Caco-2 (cell line): ENCODE measurements around the gene ALKBH3. TPM values are rescaled to one million over a fixed set of nuclear protein-coding genes. Genes with fewer than 3 reads are reported as not detected.

ENCODE experiments used
- BruUV-seq: library from RNA; stranded (reverse); fragments of 400-500 nt; replicated peaks from 2 replicates; lab custom pipeline; 2021; lab: Mats Ljungman, UMichigan
- CTCF ChIA-PET: fragments of 300-600 bp; sonication (Branson Sonifier 250); formaldehyde crosslinking; loops from one replicate; lab custom pipeline; 2022; ENCODE audit warnings: antibody characterized with exemption; lab: Charles Lee
- POLR2A ChIA-PET: fragments of 300-600 bp; sonication (Branson Sonifier 250); formaldehyde crosslinking; loops from one replicate; lab custom pipeline; 2022; ENCODE audit warnings: antibody characterized with exemption; lab: Charles Lee
- DNase-seq, 2 experiments: peaks; one replicate each; pipeline versions ENCODE4 v3.0.0 to v3.0.0-alpha.2; 2020 to 2022
- H3K27me3 ChIP-seq: replicated peaks from 2 replicates; pipeline ENCODE4 v1.6.0; 2011; ENCODE audit warnings: low read length; ENCODE audit not compliant: control insufficient read depth, insufficient read depth
- H3K36me3 ChIP-seq: 2 replicates; pipeline ENCODE4 v1.5.1; 2011; ENCODE audit warnings: low read length; ENCODE audit not compliant: control insufficient read depth, insufficient read depth
- H3K4me1 ChIP-seq: fragments of 250-450 bp; sonication (Bioruptor Pico); 2 replicates; pipeline ENCODE4 v1.5.1; 2020; ENCODE audit warnings: mild to moderate bottlenecking
- H3K4me3 ChIP-seq: 2 replicates; pipeline ENCODE4 v1.5.1; 2011; ENCODE audit warnings: low read depth, mild to moderate bottlenecking, control low read depth, low read length
- H3K9me3 ChIP-seq: fragments of 250-450 bp; sonication (Bioruptor Pico); 2 replicates; pipeline ENCODE4 v1.5.1; 2020; ENCODE audit warnings: mild to moderate bottlenecking, moderate library complexity
- H3K27ac Mint-ChIP-seq: one replicate; pipeline ENCODE4 v1.8.0; 2022; ENCODE audit warnings: mixed read lengths; ENCODE audit not compliant: unreplicated experiment
- H3K27me3 Mint-ChIP-seq: one replicate; pipeline ENCODE4 v1.8.0; 2022; ENCODE audit warnings: mixed read lengths; ENCODE audit not compliant: insufficient read depth, unreplicated experiment
- H3K36me3 Mint-ChIP-seq: one replicate; pipeline ENCODE4 v1.8.0; 2022; ENCODE audit warnings: mild to moderate bottlenecking, mixed read lengths; ENCODE audit not compliant: insufficient read depth, unreplicated experiment
- H3K4me1 Mint-ChIP-seq: one replicate; pipeline ENCODE4 v1.8.0; 2022; ENCODE audit warnings: low read depth, mixed read lengths; ENCODE audit not compliant: unreplicated experiment
- H3K4me3 Mint-ChIP-seq: one replicate; pipeline ENCODE4 v1.8.0; 2022; ENCODE audit warnings: mild to moderate bottlenecking, moderate library complexity, mixed read lengths; ENCODE audit not compliant: unreplicated experiment
- H3K9me3 Mint-ChIP-seq: one replicate; pipeline ENCODE4 v1.8.0; 2022; ENCODE audit warnings: mixed read lengths; ENCODE audit not compliant: unreplicated experiment
- intact Hi-C: fragments of 100-400 bp; cut with micrococcal nuclease; formaldehyde crosslinking; loops from one replicate; pipeline ENCODE4 v1.10.0; 2022; ENCODE audit not compliant: unreplicated experiment
- total RNA-seq: library from RNA; stranded (reverse); gene quantifications from 2 replicates; pipeline ENCODE4 v1.2.3, GENCODE V29; 2022
- TF ChIP-seq, protein P1 (sequence below), 2 experiments: fragments of 200-600 bp in 1 of 2; IDR thresholded peaks; 1 replicate in 1 of 2; 2 replicates in 1 of 2; pipeline versions ENCODE4 v1.5.1 to v1.8.0; 2011 to 2022; ENCODE audit warnings: antibody characterized with exemption in 1 of 2, control low read depth in 1 of 2, inconsistent platforms in 1 of 2, low read depth in 1 of 2, low read length in 1 of 2, mild to moderate bottlenecking in 1 of 2, moderate library complexity in 1 of 2; ENCODE audit not compliant: insufficient read depth in 1 of 2, severe bottlenecking in 1 of 2, unreplicated experiment in 1 of 2

The ALKBH3 gene
- total RNA-seq, 1 experiment from 2014 or later, result 42.4 TPM

DNA sequence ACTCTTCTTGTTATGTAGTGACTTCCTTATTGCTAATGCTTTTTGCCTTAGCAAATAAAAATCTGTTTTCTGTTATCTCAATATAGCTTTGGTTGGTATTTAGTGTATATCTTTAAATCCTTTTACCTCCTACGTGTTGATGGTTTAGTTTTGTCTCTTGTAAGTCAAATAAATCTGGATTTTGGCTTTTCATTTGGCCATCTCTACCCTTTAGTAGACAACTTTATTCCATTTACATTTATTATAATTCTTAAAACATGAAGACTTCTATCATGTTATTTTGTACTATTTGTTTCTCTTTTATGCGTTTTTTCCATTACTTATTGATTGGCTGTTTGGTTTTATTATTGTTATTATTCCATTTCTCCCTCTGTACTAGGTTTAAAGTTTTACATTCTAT, 19.5 kb upstream of the ALKBH3 start:
- no peak for DNase-seq
- H3K9me3 Mint-ChIP-seq, result peaks cover 20% of the 10 kb centered on the region
- intact Hi-C loops, result no loop called here
- no peaks in the 10 kb centered on the region for H3K36me3 ChIP-seq
- H3K36me3 Mint-ChIP-seq, result peaks cover 22% of the 10 kb centered on the region
- H3K27me3 ChIP-seq, result no peaks in the 10 kb centered on the region
- no peak overlapping the region for H3K4me3 Mint-ChIP-seq
- TF ChIP-seq, protein P1, sequence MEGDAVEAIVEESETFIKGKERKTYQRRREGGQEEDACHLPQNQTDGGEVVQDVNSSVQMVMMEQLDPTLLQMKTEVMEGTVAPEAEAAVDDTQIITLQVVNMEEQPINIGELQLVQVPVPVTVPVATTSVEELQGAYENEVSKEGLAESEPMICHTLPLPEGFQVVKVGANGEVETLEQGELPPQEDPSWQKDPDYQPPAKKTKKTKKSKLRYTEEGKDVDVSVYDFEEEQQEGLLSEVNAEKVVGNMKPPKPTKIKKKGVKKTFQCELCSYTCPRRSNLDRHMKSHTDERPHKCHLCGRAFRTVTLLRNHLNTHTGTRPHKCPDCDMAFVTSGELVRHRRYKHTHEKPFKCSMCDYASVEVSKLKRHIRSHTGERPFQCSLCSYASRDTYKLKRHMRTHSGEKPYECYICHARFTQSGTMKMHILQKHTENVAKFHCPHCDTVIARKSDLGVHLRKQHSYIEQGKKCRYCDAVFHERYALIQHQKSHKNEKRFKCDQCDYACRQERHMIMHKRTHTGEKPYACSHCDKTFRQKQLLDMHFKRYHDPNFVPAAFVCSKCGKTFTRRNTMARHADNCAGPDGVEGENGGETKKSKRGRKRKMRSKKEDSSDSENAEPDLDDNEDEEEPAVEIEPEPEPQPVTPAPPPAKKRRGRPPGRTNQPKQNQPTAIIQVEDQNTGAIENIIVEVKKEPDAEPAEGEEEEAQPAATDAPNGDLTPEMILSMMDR (IDR thresholded peaks at IDR 0.05; ENCODE audit: insufficient read depth in 1 of 2, low read depth in 1 of 2, low read length in 1 of 2, severe bottlenecking in 1 of 2, unreplicated experiment in 1 of 2), result no peak
- no peak overlapping the region for H3K4me3 ChIP-seq
- no TSS peak for BruUV-seq
- H3K4me1 Mint-ChIP-seq, result no peaks in the 10 kb centered on the region
- H3K4me1 ChIP-seq, result no peaks in the 10 kb centered on the region
- no peaks in the 10 kb centered on the region for H3K9me3 ChIP-seq
- no peaks in the 10 kb centered on the region for H3K27me3 Mint-ChIP-seq
- POLR2A ChIA-PET, result no interaction called here
- no peak overlapping the region for H3K27ac Mint-ChIP-seq
- CTCF ChIA-PET, result no interaction called here

DNA sequence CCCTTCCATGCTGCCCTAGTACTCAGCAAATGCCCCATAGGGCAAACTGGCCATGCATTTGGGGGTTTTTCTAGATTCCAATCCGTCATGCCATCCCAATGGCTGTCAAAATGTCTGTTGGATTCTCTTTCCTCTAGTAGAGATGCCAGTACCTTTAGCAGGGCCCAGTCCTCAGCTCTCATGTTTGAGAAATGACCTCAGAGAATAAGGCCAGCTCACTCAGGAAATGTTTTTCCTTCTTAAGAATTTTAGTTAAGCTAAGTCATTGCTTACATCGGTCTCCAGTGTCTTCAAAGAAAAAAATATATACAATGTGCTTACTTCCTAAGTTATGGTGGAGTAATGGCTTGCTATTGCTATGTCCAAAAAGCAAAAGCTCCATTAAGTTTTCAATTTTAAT, 14.1 kb upstream of the ALKBH3 start:
- H3K4me1 ChIP-seq, result no peaks in the 10 kb centered on the region
- intact Hi-C loops, result no loop called here
- no peaks in the 10 kb centered on the region for H3K9me3 ChIP-seq
- H3K4me3 ChIP-seq, result no peak overlapping the region
- Mint-ChIP-seq H3K9me3 (peaks cover under 1% of the 10 kb centered on the region), H3K4me3 (no peak overlapping the region), H3K36me3 (peaks cover 5% of the 10 kb centered on the region), H3K27ac (no peak overlapping the region), H3K4me1 (no peaks in the 10 kb centered on the region), H3K27me3 (peaks cover 13% of the 10 kb centered on the region)
- H3K27me3 ChIP-seq, result no peaks in the 10 kb centered on the region
- CTCF ChIA-PET, result interaction anchor here (1.3 kb wide), 1 partner anchor 15 kb away, joined by 6 read pairs; no protein-coding TSS in a partner anchor
- no peaks in the 10 kb centered on the region for H3K36me3 ChIP-seq
- TF ChIP-seq, protein P1 (IDR thresholded peaks at IDR 0.05; ENCODE audit: insufficient read depth in 1 of 2, low read depth in 1 of 2, low read length in 1 of 2, severe bottlenecking in 1 of 2, unreplicated experiment in 1 of 2), result no peak
- no TSS peak for BruUV-seq
- no peak for DNase-seq
- POLR2A ChIA-PET, result no interaction called here

DNA sequence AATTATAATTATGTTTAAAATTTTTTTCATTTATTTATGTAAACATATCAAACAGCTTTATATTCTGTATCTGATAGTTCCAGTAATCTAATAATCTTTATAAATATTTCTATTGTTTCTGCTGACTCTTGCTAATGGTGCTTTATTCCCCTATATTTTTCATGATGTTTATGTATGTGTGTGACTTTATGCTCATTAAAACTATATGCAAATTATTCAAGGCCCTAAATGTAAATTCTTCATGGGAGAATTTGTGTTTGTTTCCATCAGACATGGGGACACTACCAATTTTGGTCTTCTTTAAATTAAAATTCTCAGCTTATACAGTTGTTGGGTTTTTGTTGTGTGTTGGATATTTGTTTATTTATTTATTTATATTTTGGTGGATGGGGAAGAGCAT, 13.7 kb upstream of the ALKBH3 start:
- Mint-ChIP-seq H3K27ac (no peak overlapping the region), H3K27me3 (peaks cover 13% of the 10 kb centered on the region), H3K36me3 (peaks cover 5% of the 10 kb centered on the region), H3K4me1 (no peaks in the 10 kb centered on the region), H3K4me3 (no peak overlapping the region), H3K9me3 (no peaks in the 10 kb centered on the region)
- no peaks in the 10 kb centered on the region for H3K27me3 ChIP-seq
- intact Hi-C loops, result no loop called here
- no peak for DNase-seq
- no peaks in the 10 kb centered on the region for H3K36me3 ChIP-seq
- H3K9me3 ChIP-seq, result no peaks in the 10 kb centered on the region
- H3K4me1 ChIP-seq, result no peaks in the 10 kb centered on the region
- POLR2A ChIA-PET, result no interaction called here
- CTCF ChIA-PET, result interaction anchor here (1.3 kb wide), 1 partner anchor 15 kb away, joined by 6 read pairs; no protein-coding TSS in a partner anchor
- TF ChIP-seq, protein P1 (IDR thresholded peaks at IDR 0.05; ENCODE audit: insufficient read depth in 1 of 2, low read depth in 1 of 2, low read length in 1 of 2, severe bottlenecking in 1 of 2, unreplicated experiment in 1 of 2), result no peak
- no peak overlapping the region for H3K4me3 ChIP-seq
- no TSS peak for BruUV-seq
